ENCODE results near the gene MMP24OS. TPM values are rescaled to one million over a fixed set of nuclear protein-coding genes. Genes with fewer than 3 reads are reported as not detected.

The MMP24OS gene
- total RNA-seq, 4 donors from 2014 or later: 30.4 to 41.2 (median 34.4) TPM

DNA sequence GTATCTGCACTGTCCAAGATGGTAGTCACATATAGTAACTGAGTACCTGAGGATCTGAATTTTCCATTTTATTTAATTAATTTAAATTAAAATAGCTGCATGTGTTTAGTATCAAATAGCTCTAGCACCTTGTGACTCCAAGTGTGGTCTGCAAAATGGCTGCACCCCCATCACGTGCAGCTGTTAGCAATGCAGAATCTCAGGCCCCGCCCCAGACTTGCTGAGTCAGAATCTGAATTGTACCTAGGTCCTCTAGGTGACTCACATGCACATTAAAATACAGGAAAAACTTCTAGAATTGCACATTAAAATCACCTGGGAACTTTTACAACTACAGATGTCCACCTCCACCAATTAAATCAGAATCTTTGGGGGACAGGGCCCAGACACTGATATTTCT lies 33.5 kb upstream of the MMP24OS start:
- Histone ChIP-seq H3K27me3 (no peaks in the 10 kb centered on the region), H3K27ac (no peak overlapping the region), H3K36me3 (peaks cover 0 to 29% (median 0%) of the 10 kb centered on the region in 3 donors), H3K9me3 (no peaks in the 10 kb centered on the region), H3K4me3 (no peak overlapping the region), H3K4me1 (peaks cover 0 to 24% (median 19%) of the 10 kb centered on the region in 4 donors)
- 90 to 97% methylated on average over 2 of the region's 2 CpGs for WGBS, 2 donors
- no peak for TF ChIP-seq POLR2A (IDR thresholded peaks at IDR 0.05)
- no peak for TF ChIP-seq CTCF (IDR thresholded peaks at IDR 0.05)
- TF ChIP-seq EP300 (IDR thresholded peaks at IDR 0.05): no peak
- DNase-seq (ENCODE audit: low spot score in 2 of 2): no peak

DNA sequence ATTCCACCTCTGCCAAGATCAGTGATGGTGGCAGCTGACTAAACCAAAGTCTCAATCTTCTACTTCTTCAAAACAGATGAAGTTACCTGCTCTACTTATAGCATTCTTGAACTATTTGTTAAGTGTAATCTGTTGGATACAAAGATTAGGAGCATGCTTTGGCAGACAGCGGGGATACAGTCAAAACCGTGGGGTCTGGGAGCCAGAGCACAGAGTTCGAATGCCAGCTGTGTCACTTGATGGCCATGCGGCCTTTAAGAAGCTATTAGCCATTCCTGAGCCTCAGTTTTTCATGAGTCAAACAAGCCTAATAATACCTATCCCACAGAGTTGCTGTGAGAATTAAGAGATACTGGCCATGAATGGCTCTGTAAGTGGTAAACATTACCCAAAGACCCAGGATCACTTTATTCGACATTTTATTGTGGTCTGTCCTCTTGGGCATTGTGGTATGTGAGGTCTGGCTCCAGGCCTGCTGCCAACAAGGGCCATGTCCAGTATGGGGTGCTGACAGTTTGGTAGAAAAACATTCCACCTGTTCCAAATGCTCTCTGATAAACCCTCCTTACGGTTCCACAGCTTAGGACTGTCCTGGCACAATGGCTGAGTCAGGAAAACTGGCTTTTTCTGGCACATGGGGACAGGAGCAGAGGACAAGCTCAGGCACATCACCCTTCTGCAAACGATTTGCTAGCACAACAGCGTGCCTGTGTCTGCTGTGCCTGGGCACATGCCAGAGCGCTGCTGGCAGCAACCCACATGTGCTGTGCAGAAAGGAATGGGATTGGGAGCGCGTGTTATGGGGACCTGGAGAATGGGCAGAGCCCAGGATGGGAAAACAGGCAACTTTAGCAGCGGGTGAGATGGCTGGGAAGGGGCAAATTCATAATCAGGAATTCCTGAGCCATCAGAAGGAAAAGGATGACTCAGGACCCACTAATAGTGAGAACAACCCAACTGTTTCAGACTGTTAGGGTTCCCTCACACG lies 30.0 kb upstream of the MMP24OS start:
- WGBS, 2 donors: 39 to 46% methylated on average over 12 to 13 of the region's 13 CpGs
- peak in 1 of 2 donors; percentile 29 for DNase-seq (ENCODE audit: low spot score in 2 of 2)
- Histone ChIP-seq H3K36me3 (peaks cover 0 to 7% (median 0%) of the 10 kb centered on the region in 3 donors), H3K27me3 (no peaks in the 10 kb centered on the region), H3K4me1 (peaks cover 0 to 50% (median 22%) of the 10 kb centered on the region in 4 donors), H3K4me3 (no peak overlapping the region), H3K9me3 (no peaks in the 10 kb centered on the region), H3K27ac (peak overlapping the region; percentile 33 to 89 (median 71))
- TF ChIP-seq POLR2A (IDR thresholded peaks at IDR 0.05): no peak
- no peak for TF ChIP-seq EP300 (IDR thresholded peaks at IDR 0.05)
- no peak for TF ChIP-seq CTCF (IDR thresholded peaks at IDR 0.05)

DNA sequence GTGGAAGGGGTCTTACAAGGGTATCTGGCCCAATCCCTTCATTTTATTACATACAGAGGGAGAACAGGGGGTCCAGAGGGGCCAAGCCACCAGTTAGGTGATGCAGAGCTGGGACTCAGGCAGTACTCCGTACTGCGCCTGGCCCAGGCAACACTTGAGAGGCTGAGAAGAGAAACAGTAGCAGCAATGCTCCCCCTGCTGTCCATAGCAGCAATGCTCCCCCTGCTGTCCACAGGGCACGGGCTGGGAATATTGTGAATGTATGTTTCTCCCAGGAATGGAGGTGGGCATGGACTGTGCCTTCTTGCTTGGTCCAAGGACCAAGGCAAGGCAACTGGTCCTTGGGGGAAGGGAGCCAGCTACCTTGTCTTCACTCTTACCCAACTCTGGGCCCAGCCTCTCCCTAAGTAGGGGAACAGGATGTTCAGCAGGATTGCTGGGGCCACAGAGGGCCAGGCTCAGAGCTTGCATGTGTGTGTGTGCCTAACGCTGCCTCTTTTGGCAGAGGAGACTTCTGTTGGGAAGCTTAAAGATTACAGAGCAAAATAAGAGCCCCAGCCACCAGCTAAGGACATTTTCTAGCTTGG lies 29.1 kb upstream of the MMP24OS start:
- peak; percentile 26 to 28 for DNase-seq (ENCODE audit: low spot score in 2 of 2)
- TF ChIP-seq EP300 (IDR thresholded peaks at IDR 0.05): peak in 1 of 2 donors; percentile 49
- TF ChIP-seq CTCF (IDR thresholded peaks at IDR 0.05): peak; percentile 41 to 56 (median 52)
- no peak for TF ChIP-seq POLR2A (IDR thresholded peaks at IDR 0.05)
- H3K27ac ChIP-seq: peak overlapping the region; percentile 33 to 89 (median 71)
- WGBS, 2 donors: 38 to 44% methylated on average over 1 to 4 of the region's 4 CpGs
- no peaks in the 10 kb centered on the region for H3K9me3 ChIP-seq
- no peak overlapping the region for H3K4me3 ChIP-seq
- peaks cover 0 to 7% (median 0%) of the 10 kb centered on the region in 3 donors for H3K36me3 ChIP-seq
- no peaks in the 10 kb centered on the region for H3K27me3 ChIP-seq
- H3K4me1 ChIP-seq: peaks cover 0 to 50% (median 22%) of the 10 kb centered on the region in 4 donors

DNA sequence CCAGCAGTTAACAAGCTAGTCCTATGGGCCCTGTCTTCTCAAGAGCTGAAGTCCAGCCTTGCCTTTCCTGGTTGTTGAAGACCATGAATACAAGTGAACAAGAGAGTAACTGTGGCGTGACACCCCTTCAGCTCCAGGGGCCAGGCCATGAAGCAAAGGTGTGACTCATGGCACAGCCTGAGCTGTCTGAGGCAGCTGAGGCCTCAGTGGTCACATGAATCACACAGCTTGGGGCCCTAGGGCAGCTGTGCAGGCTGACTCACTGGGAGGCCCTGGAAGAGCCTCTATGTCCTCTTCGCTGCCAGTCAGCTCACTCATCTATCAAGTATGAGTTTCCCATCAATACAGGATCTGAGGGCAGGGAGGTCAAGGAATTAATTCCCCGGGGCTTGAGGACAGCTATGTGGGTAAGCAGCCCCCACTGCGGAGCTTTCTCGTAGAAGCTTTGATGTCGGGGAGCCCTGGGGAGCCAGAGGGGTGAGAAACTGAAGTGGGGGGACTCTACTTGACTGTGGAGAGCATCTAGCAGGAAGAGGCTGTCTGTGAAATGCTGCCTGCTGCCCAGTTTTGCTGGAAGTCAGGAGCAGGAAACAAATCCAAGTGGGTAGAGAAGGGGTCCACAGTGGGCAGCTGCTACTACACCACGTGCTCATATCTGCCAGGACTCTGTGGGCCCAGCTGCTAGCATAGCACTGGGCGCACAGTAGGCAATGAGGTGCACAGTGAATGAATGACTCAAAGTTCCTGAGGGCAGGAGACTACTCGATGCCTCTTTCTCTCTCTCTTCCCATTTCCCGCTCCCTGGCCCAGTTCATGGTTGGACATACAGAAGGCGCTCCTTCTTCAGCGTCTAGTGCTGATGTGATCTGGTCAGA lies 28.0 kb upstream of the MMP24OS start:
- peaks cover 0 to 50% (median 22%) of the 10 kb centered on the region in 4 donors for H3K4me1 ChIP-seq
- H3K4me3 ChIP-seq: no peak overlapping the region
- H3K27ac ChIP-seq: peak overlapping the region in 3 of 4 donors; percentile 64 to 89 (median 78)
- H3K36me3 ChIP-seq: peaks cover 0 to 7% (median 0%) of the 10 kb centered on the region in 3 donors
- no peaks in the 10 kb centered on the region for H3K27me3 ChIP-seq
- TF ChIP-seq CTCF (IDR thresholded peaks at IDR 0.05) (no peak), EP300 (IDR thresholded peaks at IDR 0.05) (peak in 1 of 2 donors; percentile 29)
- WGBS, 2 donors: 66 to 68% methylated on average over 12 of the region's 12 CpGs
- DNase-seq (ENCODE audit: low spot score in 2 of 2): peak in 1 of 2 donors; percentile 45
- no peaks in the 10 kb centered on the region for H3K9me3 ChIP-seq
